Tibial nerve (tissue), 4 donors: ENCODE results near the gene MBOAT1. TPM values are rescaled to one million over a fixed set of nuclear protein-coding genes. Genes with fewer than 3 reads are reported as not detected.
"Not testable (repeated sequence)": the region's sequence is repeated elsewhere in the genome, so short reads cannot be mapped to it uniquely, and the experiment has no call there.

ENCODE experiments used
- DNase-seq, 2 donors: peaks; one replicate each; pipeline ENCODE4 v3.0.0-alpha.2; 2019; ENCODE audit warnings: low spot score in 2 of 2
- H3K27ac ChIP-seq, 4 donors: fragments of 200-600 bp; sonication (generic) in 3 of 4; one replicate each; pipeline ENCODE4 v1.5.1; 2017 to 2019; ENCODE audit warnings: mild to moderate bottlenecking in 1 of 4
- H3K27me3 ChIP-seq, 2 donors: fragments of 200-600 bp; sonication (generic) in 1 of 2; one replicate each; pipeline versions ENCODE4 v1.5.1 to v1.6.0; 2017 to 2019
- H3K36me3 ChIP-seq, 3 donors: fragments of 200-600 bp; sonication (generic); one replicate each; pipeline ENCODE4 v1.5.1; 2018 to 2019
- H3K4me1 ChIP-seq, 4 donors: fragments of 200-600 bp; sonication (generic) in 3 of 4; one replicate each; pipeline ENCODE4 v1.5.1; 2017 to 2019
- H3K4me3 ChIP-seq, 4 donors: fragments of 200-600 bp; sonication (generic) in 3 of 4; one replicate each; pipeline ENCODE4 v1.5.1; 2017 to 2019; ENCODE audit warnings: mild to moderate bottlenecking in 1 of 4, moderate library complexity in 1 of 4
- H3K9me3 ChIP-seq, 4 donors: fragments of 200-600 bp; sonication (generic) in 3 of 4; one replicate each; pipeline ENCODE4 v1.5.1; 2017 to 2019
- CTCF ChIP-seq, 5 experiments: fragments of 200-600 bp in 3 of 5; fragments of 450-650 bp in 2 of 5; sonication (generic) in 3 of 5; IDR thresholded peaks; one replicate each; pipeline ENCODE4 v1.5.1; 2016 to 2019; ENCODE audit warnings: antibody characterized with exemption in 5 of 5, mild to moderate bottlenecking in 3 of 5, moderate library complexity in 2 of 5
- EP300 ChIP-seq, 2 donors: sonication (generic); formaldehyde crosslinking; IDR thresholded peaks; one replicate each; pipeline ENCODE4 v1.6.1; 2017; ENCODE audit warnings: antibody characterized with exemption in 2 of 2, mild to moderate bottlenecking in 1 of 2
- POLR2A ChIP-seq, 2 donors: fragments of 450-650 bp; IDR thresholded peaks; one replicate each; pipeline ENCODE4 v1.6.1; 2017; ENCODE audit warnings: antibody characterized with exemption in 2 of 2, mild to moderate bottlenecking in 2 of 2, moderate library complexity in 2 of 2
- WGBS, 2 donors: methylation state at CpG; one replicate each; pipeline ENCODE4 v1.1.5; 2018; 5-methylcytosine and 5-hydroxymethylcytosine counted together
- total RNA-seq, 4 donors: library from RNA; depleted of rRNA; stranded (reverse); fragments of >200 nt; gene quantifications; one replicate each; pipeline ENCODE4 v1.1.0, GENCODE V29; 2016

MBOAT1 gene
- total RNA-seq, 4 donors from 2014 or later: 12.3 to 25.6 (median 19.2) TPM

- no peaks in the 10 kb centered on the region for H3K27me3 ChIP-seq
- no peak for DNase-seq
- H3K27ac ChIP-seq: no peak overlapping the region
- H3K9me3 ChIP-seq: no peaks in the 10 kb centered on the region
- H3K4me3 ChIP-seq: no peak overlapping the region
- WGBS, 2 donors: 81 to 85% methylated on average over 5 of the region's 5 CpGs
- TF ChIP-seq POLR2A (IDR thresholded peaks at IDR 0.05) (no peak), EP300 (IDR thresholded peaks at IDR 0.05) (no peak)
- H3K36me3 ChIP-seq: peaks cover 0 to 36% (median 0%) of the 10 kb centered on the region in 3 donors
- H3K4me1 ChIP-seq: peaks cover 0 to 10% (median 0%) of the 10 kb centered on the region in 4 donors
Observed at GRCh38 chr6:20186981-20187380, 25.3 kb downstream of the MBOAT1 start.

- H3K4me3 ChIP-seq: no peak overlapping the region
- H3K27me3 ChIP-seq: no peaks in the 10 kb centered on the region
- H3K4me1 ChIP-seq: peaks cover 0 to 15% (median 0%) of the 10 kb centered on the region in 4 donors
- H3K9me3 ChIP-seq: no peaks in the 10 kb centered on the region
- H3K27ac ChIP-seq: no peak overlapping the region
- DNase-seq: no peak
- 93% methylated on average over 3 of the region's 3 CpGs for WGBS, 2 donors
- H3K36me3 ChIP-seq: peaks cover 0 to 47% (median 0%) of the 10 kb centered on the region in 3 donors
- TF ChIP-seq CTCF (IDR thresholded peaks at IDR 0.05) (no peak), EP300 (IDR thresholded peaks at IDR 0.05) (no peak), POLR2A (IDR thresholded peaks at IDR 0.05) (no peak)
Observed at GRCh38 chr6:20183706-20184105, 28.6 kb downstream of the MBOAT1 start.

GRCh38 chr6:20182926-20183521 is 29.2 kb downstream of the MBOAT1 start:
- H3K27ac ChIP-seq: no peak overlapping the region
- no peaks in the 10 kb centered on the region for H3K9me3 ChIP-seq
- H3K36me3 ChIP-seq: peaks cover 0 to 40% (median 0%) of the 10 kb centered on the region in 3 donors
- 79 to 88% methylated on average over 2 of the region's 2 CpGs for WGBS, 2 donors
- H3K4me1 ChIP-seq: peaks cover 0 to 15% (median 0%) of the 10 kb centered on the region in 4 donors
- TF ChIP-seq POLR2A (IDR thresholded peaks at IDR 0.05) (no peak), CTCF (IDR thresholded peaks at IDR 0.05) (no peak), EP300 (IDR thresholded peaks at IDR 0.05) (no peak)
- no peak overlapping the region for H3K4me3 ChIP-seq
- H3K27me3 ChIP-seq: no peaks in the 10 kb centered on the region
- no peak for DNase-seq

GRCh38 chr6:20182069-20182468 is 30.2 kb downstream of the MBOAT1 start:
- no peak for DNase-seq
- H3K4me1 ChIP-seq: peaks cover 0 to 15% (median 0%) of the 10 kb centered on the region in 4 donors
- H3K4me3 ChIP-seq: no peak overlapping the region
- WGBS, 2 donors: 95% methylated on average over 2 of the region's 2 CpGs
- TF ChIP-seq CTCF (IDR thresholded peaks at IDR 0.05) (no peak), POLR2A (IDR thresholded peaks at IDR 0.05) (no peak), EP300 (IDR thresholded peaks at IDR 0.05) (no peak)
- no peaks in the 10 kb centered on the region for H3K27me3 ChIP-seq
- H3K9me3 ChIP-seq: no peaks in the 10 kb centered on the region
- H3K27ac ChIP-seq: no peak overlapping the region
- H3K36me3 ChIP-seq: peaks cover 0 to 39% (median 0%) of the 10 kb centered on the region in 3 donors

GRCh38 chr6:20180935-20181334 is 31.3 kb downstream of the MBOAT1 start:
- Histone ChIP-seq H3K4me3 (no peak overlapping the region), H3K4me1 (peaks cover 0 to 15% (median 0%) of the 10 kb centered on the region in 4 donors), H3K36me3 (peaks cover 0 to 31% (median 0%) of the 10 kb centered on the region in 3 donors), H3K27ac (no peak overlapping the region), H3K27me3 (no peaks in the 10 kb centered on the region), H3K9me3 (no peaks in the 10 kb centered on the region)
- DNase-seq: no peak
- WGBS, 2 donors: 76 to 83% methylated on average over 3 of the region's 3 CpGs
- TF ChIP-seq POLR2A (IDR thresholded peaks at IDR 0.05) (no peak), CTCF (IDR thresholded peaks at IDR 0.05) (no peak)

GRCh38 chr6:20179287-20180045 is 32.8 kb downstream of the MBOAT1 start:
- not testable (repeated sequence) for H3K27me3 ChIP-seq, H3K9me3 ChIP-seq, H3K27ac ChIP-seq, H3K4me3 ChIP-seq, DNase-seq
- peaks cover 0 to 27% (median 0%) of the 10 kb centered on the region in 3 donors for H3K36me3 ChIP-seq
- 93 to 94% methylated on average over 4 of the region's 4 CpGs for WGBS, 2 donors
- H3K4me1 ChIP-seq: peaks cover 0 to 21% (median under 1%) of the 10 kb centered on the region in 4 donors
